GM10266 (cell line): ENCODE results near the gene OR1S2.

ENCODE experiments used
- DNase-seq: peaks from one replicate; pipeline ENCODE4 v3.0.0; 2012; ENCODE audit errors: extremely low spot score
- CTCF ChIP-seq: IDR thresholded peaks from 2 replicates; pipeline ENCODE4 v1.5.1; 2012; ENCODE audit warnings: mild to moderate bottlenecking, low read depth; ENCODE audit not compliant: control insufficient read depth, insufficient read depth; ENCODE audit errors: missing control alignments

Gene OR1S2

GRCh38 chr11:58177409-58178054 lies 26.4 kb downstream of the OR1S2 start:
- no peak for DNase-seq
- TF ChIP-seq CTCF: no peak

- DNase-seq: no peak
- TF ChIP-seq CTCF: no peak
Observed at GRCh38 chr11:58165504-58166106, 38.3 kb downstream of the OR1S2 start.

DNA sequence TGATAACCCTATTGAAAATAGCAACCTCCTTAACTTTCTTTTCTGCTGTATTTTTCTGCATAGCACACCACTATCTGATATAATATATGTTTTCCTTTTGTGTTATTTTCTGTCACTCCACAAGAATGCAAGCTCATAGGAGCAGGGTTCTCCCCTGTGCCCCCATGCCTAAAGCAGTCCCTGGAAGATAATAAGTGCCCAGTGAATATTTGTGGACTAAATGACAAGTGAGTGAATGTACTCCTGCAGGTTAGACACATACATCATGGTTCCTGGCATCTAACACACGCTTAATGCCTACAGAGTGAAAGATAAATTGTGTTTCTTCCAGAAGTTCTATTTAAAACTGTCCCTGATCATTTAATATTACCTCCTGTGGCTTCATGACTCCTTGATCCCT lies 39.0 kb downstream of the OR1S2 start:
- DNase-seq: no peak
- no peak for TF ChIP-seq CTCF

DNA sequence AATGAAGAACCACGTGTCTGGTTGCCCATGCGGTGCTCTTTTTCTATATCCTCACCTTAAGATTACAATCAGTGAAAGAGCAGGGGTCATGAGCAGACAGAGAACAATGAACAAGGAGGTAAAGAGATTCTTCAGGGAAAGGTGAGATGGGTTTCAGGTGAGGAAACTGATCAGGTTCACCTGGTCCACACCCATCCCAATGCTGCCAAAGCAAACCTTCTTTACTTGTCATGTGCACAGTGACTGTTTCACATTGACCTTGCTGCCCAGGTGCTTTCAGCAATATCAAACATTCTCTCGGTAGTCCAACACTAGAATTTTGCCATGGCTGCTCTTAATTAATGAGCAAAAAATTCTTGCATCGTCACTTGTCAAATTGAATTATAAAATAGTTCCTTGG lies 39.6 kb downstream of the OR1S2 start:
- DNase-seq: no peak
- no peak for TF ChIP-seq CTCF
